NB4 (cell line): Measurements from ENCODE around the gene IDE.

Experiments used
- CTCF ChIP-seq: IDR thresholded peaks from one replicate; pipeline ENCODE4 v1.5.1; 2012; ENCODE audit warnings: low read depth, low read length
- POLR2A ChIP-seq: IDR thresholded peaks from 2 replicates; pipeline ENCODE4 v1.6.1; 2011; ENCODE audit warnings: mild to moderate bottlenecking; ENCODE audit not compliant: insufficient read length; ENCODE audit errors: extremely low read depth

DNA sequence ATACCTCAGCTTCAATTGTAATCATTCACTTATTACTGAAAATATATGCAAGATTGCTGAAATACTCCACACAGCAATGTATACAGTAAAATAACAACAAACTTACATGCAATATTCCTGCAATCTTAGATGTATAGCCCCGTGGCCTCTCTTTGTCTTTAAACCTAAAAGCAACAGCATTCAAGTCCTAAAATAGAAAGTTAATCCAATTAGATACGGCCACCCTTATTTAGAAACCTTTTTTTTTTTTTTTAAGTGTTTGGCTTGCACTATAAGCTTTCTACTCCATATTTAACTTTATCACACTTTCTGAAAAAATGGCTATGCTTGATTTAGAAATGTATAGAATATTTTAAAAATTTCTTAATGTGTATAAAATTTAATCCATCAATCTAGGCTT is 67.6 kb downstream of the IDE start:
- no peak for TF ChIP-seq POLR2A
- TF ChIP-seq CTCF: no peak
